ENCODE results near the gene PCDHGB2.

- no peak for TF ChIP-seq POLR2A (IDR thresholded peaks at IDR 0.05)
- no peak for TF ChIP-seq CTCF (IDR thresholded peaks at IDR 0.05)
These were observed 50.0 kb downstream of the PCDHGB2 start for GRCh38 chr5:141409598-141410306.
